ENCODE measurements around the gene NKAIN4. TPM values are rescaled to one million over a fixed set of nuclear protein-coding genes. Genes with fewer than 3 reads are reported as not detected.

NKAIN4 gene
- polyA plus RNA-seq, 4 donors: 0.51 to 5.9 TPM; not detected in 2

- Histone ChIP-seq H3K4me3 (ENCODE audit: low read depth in 1 of 3, low read length in 3 of 3) (no peak overlapping the region), H3K4me1 (ENCODE audit: control insufficient read depth in 3 of 3, insufficient read depth in 2 of 3, low read depth in 1 of 3, low read length in 2 of 3) (peaks cover 0 to 6% (median 4%) of the 10 kb centered on the region in 3 donors), H3K27me3 (ENCODE audit: control insufficient read depth in 3 of 3, insufficient read depth in 3 of 3, low read length in 3 of 3) (peaks cover 0 to 3% (median 0%) of the 10 kb centered on the region in 3 donors), H3K36me3 (ENCODE audit: control insufficient read depth in 3 of 3, insufficient read depth in 2 of 3, low read depth in 1 of 3, low read length in 3 of 3) (no peaks in the 10 kb centered on the region), H3K27ac (ENCODE audit: low read depth in 1 of 3, low read length in 2 of 3) (no peak overlapping the region), H3K9me3 (ENCODE audit: control insufficient read depth in 2 of 2, insufficient read depth in 1 of 2, low read depth in 1 of 2, low read length in 1 of 2) (no peaks in the 10 kb centered on the region)
- 56 to 66% (median 62%) methylated on average over 9 of the region's 9 CpGs for WGBS, 3 donors
- FAIRE-seq (no peak), DNase-seq (no peak)
Measured at GRCh38 chr20:63220696-63221399, 33.4 kb downstream of the NKAIN4 start.

GRCh38 chr20:63219866-63220521, 34.3 kb downstream of the NKAIN4 start:
- H3K9me3 ChIP-seq (ENCODE audit: control insufficient read depth in 2 of 2, insufficient read depth in 1 of 2, low read depth in 1 of 2, low read length in 1 of 2): no peaks in the 10 kb centered on the region
- FAIRE-seq: no peak
- peaks cover 0 to 6% (median 4%) of the 10 kb centered on the region in 3 donors for H3K4me1 ChIP-seq (ENCODE audit: control insufficient read depth in 3 of 3, insufficient read depth in 2 of 3, low read depth in 1 of 3, low read length in 2 of 3)
- no peak for DNase-seq
- H3K27ac ChIP-seq (ENCODE audit: low read depth in 1 of 3, low read length in 2 of 3): no peak overlapping the region
- no peak overlapping the region for H3K4me3 ChIP-seq (ENCODE audit: low read depth in 1 of 3, low read length in 3 of 3)
- H3K27me3 ChIP-seq (ENCODE audit: control insufficient read depth in 3 of 3, insufficient read depth in 3 of 3, low read length in 3 of 3): peaks cover 0 to 3% (median 0%) of the 10 kb centered on the region in 3 donors
- 81 to 87% (median 86%) methylated on average over 25 of the region's 25 CpGs for WGBS, 3 donors
- no peaks in the 10 kb centered on the region for H3K36me3 ChIP-seq (ENCODE audit: control insufficient read depth in 3 of 3, insufficient read depth in 2 of 3, low read depth in 1 of 3, low read length in 3 of 3)

GRCh38 chr20:63219447-63219821, 34.8 kb downstream of the NKAIN4 start:
- FAIRE-seq (no peak), DNase-seq (no peak)
- 70 to 78% (median 77%) methylated on average over 8 of the region's 8 CpGs for WGBS, 3 donors
- Histone ChIP-seq H3K27ac (ENCODE audit: low read depth in 1 of 3, low read length in 2 of 3) (no peak overlapping the region), H3K4me1 (ENCODE audit: control insufficient read depth in 3 of 3, insufficient read depth in 2 of 3, low read depth in 1 of 3, low read length in 2 of 3) (peaks cover 4 to 9% (median 6%) of the 10 kb centered on the region in 3 donors), H3K27me3 (ENCODE audit: control insufficient read depth in 3 of 3, insufficient read depth in 3 of 3, low read length in 3 of 3) (peaks cover 0 to 3% (median 0%) of the 10 kb centered on the region in 3 donors), H3K36me3 (ENCODE audit: control insufficient read depth in 3 of 3, insufficient read depth in 2 of 3, low read depth in 1 of 3, low read length in 3 of 3) (no peaks in the 10 kb centered on the region), H3K9me3 (ENCODE audit: control insufficient read depth in 2 of 2, insufficient read depth in 1 of 2, low read depth in 1 of 2, low read length in 1 of 2) (no peaks in the 10 kb centered on the region), H3K4me3 (ENCODE audit: low read depth in 1 of 3, low read length in 3 of 3) (no peak overlapping the region)

- WGBS, 3 donors: 78 to 81% (median 80%) methylated on average over 12 to 13 of the region's 13 CpGs
- no peak overlapping the region for H3K4me3 ChIP-seq (ENCODE audit: low read depth in 1 of 3, low read length in 3 of 3)
- no peak overlapping the region for H3K27ac ChIP-seq (ENCODE audit: low read depth in 1 of 3, low read length in 2 of 3)
- DNase-seq (no peak), FAIRE-seq (no peak)
- H3K36me3 ChIP-seq (ENCODE audit: control insufficient read depth in 3 of 3, insufficient read depth in 2 of 3, low read depth in 1 of 3, low read length in 3 of 3): no peaks in the 10 kb centered on the region
- H3K27me3 ChIP-seq (ENCODE audit: control insufficient read depth in 3 of 3, insufficient read depth in 3 of 3, low read length in 3 of 3): peaks cover 0 to 3% (median 0%) of the 10 kb centered on the region in 3 donors
- H3K9me3 ChIP-seq (ENCODE audit: control insufficient read depth in 2 of 2, insufficient read depth in 1 of 2, low read depth in 1 of 2, low read length in 1 of 2): no peaks in the 10 kb centered on the region
- H3K4me1 ChIP-seq (ENCODE audit: control insufficient read depth in 3 of 3, insufficient read depth in 2 of 3, low read depth in 1 of 3, low read length in 2 of 3): peaks cover 4 to 13% (median 6%) of the 10 kb centered on the region in 3 donors
Measured at GRCh38 chr20:63218701-63219446, 35.4 kb downstream of the NKAIN4 start.

- DNase-seq: no peak
- H3K27me3 ChIP-seq (ENCODE audit: control insufficient read depth in 3 of 3, insufficient read depth in 3 of 3, low read length in 3 of 3): peaks cover 0 to 3% (median 0%) of the 10 kb centered on the region in 3 donors
- WGBS, 3 donors: 79 to 82% (median 80%) methylated on average over 7 of the region's 7 CpGs
- H3K27ac ChIP-seq (ENCODE audit: low read depth in 1 of 3, low read length in 2 of 3): no peak overlapping the region
- no peaks in the 10 kb centered on the region for H3K9me3 ChIP-seq (ENCODE audit: control insufficient read depth in 2 of 2, insufficient read depth in 1 of 2, low read depth in 1 of 2, low read length in 1 of 2)
- H3K4me3 ChIP-seq (ENCODE audit: low read depth in 1 of 3, low read length in 3 of 3): no peak overlapping the region
- H3K4me1 ChIP-seq (ENCODE audit: control insufficient read depth in 3 of 3, insufficient read depth in 2 of 3, low read depth in 1 of 3, low read length in 2 of 3): peaks cover 4 to 13% (median 6%) of the 10 kb centered on the region in 3 donors
- no peak for FAIRE-seq
- H3K36me3 ChIP-seq (ENCODE audit: control insufficient read depth in 3 of 3, insufficient read depth in 2 of 3, low read depth in 1 of 3, low read length in 3 of 3): peaks cover 0 to 9% (median 0%) of the 10 kb centered on the region in 3 donors
Measured at GRCh38 chr20:63217706-63218105, 36.6 kb downstream of the NKAIN4 start.

GRCh38 chr20:63216849-63217471, 37.3 kb downstream of the NKAIN4 start:
- 83 to 86% (median 84%) methylated on average over 13 of the region's 13 CpGs for WGBS, 3 donors
- no peak for FAIRE-seq
- Histone ChIP-seq H3K27me3 (ENCODE audit: control insufficient read depth in 3 of 3, insufficient read depth in 3 of 3, low read length in 3 of 3) (peaks cover 0 to 1% (median 0%) of the 10 kb centered on the region in 3 donors), H3K27ac (ENCODE audit: low read depth in 1 of 3, low read length in 2 of 3) (peak overlapping the region in 1 of 3 donors; percentile 58), H3K4me1 (ENCODE audit: control insufficient read depth in 3 of 3, insufficient read depth in 2 of 3, low read depth in 1 of 3, low read length in 2 of 3) (peaks cover 4 to 15% (median 6%) of the 10 kb centered on the region in 3 donors), H3K4me3 (ENCODE audit: low read depth in 1 of 3, low read length in 3 of 3) (peak overlapping the region in 2 of 3 donors; percentile 36 to 98), H3K9me3 (ENCODE audit: control insufficient read depth in 2 of 2, insufficient read depth in 1 of 2, low read depth in 1 of 2, low read length in 1 of 2) (no peaks in the 10 kb centered on the region), H3K36me3 (ENCODE audit: control insufficient read depth in 3 of 3, insufficient read depth in 2 of 3, low read depth in 1 of 3, low read length in 3 of 3) (peaks cover 2 to 16% (median 2%) of the 10 kb centered on the region in 3 donors)
- DNase-seq: no peak

- Histone ChIP-seq H3K27ac (ENCODE audit: low read depth in 1 of 3, low read length in 2 of 3) (peak within 1 kb of the TSS; percentile 77 to 81 (median 80)), H3K4me3 (ENCODE audit: low read depth in 1 of 3, low read length in 3 of 3) (peak within 1 kb of the TSS; percentile 81 to 98 (median 83)), H3K4me1 (ENCODE audit: control insufficient read depth in 3 of 3, insufficient read depth in 2 of 3, low read depth in 1 of 3, low read length in 2 of 3) (peaks cover 4 to 17% (median 6%) of the 10 kb centered on the region in 3 donors), H3K9me3 (ENCODE audit: control insufficient read depth in 2 of 2, insufficient read depth in 1 of 2, low read depth in 1 of 2, low read length in 1 of 2) (no peaks in the 10 kb centered on the region), H3K27me3 (ENCODE audit: control insufficient read depth in 3 of 3, insufficient read depth in 3 of 3, low read length in 3 of 3) (no peaks in the 10 kb centered on the region), H3K36me3 (ENCODE audit: control insufficient read depth in 3 of 3, insufficient read depth in 2 of 3, low read depth in 1 of 3, low read length in 3 of 3) (peaks cover 2 to 20% (median 3%) of the 10 kb centered on the region in 3 donors)
- DNase-seq (peak; percentile 97 to 98), FAIRE-seq (no peak)
- 1 to 2% (median 1%) methylated on average over 67 to 96 of the region's 96 CpGs for WGBS, 3 donors
Measured at GRCh38 chr20:63216041-63216848, 38.0 kb downstream of the NKAIN4 start, which contains the start of gene YTHDF1. TSS of gene YTHDF1 (minus strand) at chr20:63216131. CDS start at chr20:63215892, 239 bp downstream.

Measured in small intestine (tissue), 7 donors.